Measurements from ENCODE around the gene LDLRAP1. TPM values are rescaled to one million over a fixed set of nuclear protein-coding genes. Genes with fewer than 3 reads are reported as not detected.

Gene LDLRAP1
- total and polyA plus RNA-seq, 2 experiments from 2014 or later = 9.6 to 22.7 TPM

- TF ChIP-seq ZNF462 (CRISPR knock-in tag; IDR thresholded peaks at IDR 0.05) = no peak
- no peak for TF ChIP-seq REST (IDR thresholded peaks at IDR 0.05; ENCODE audit: unreplicated experiment)
- no peak for TF ChIP-seq STAT1 (IDR thresholded peaks at IDR 0.05; ENCODE audit: unreplicated experiment)
- no peak for TF ChIP-seq CREB1 (CRISPR knock-in tag; IDR thresholded peaks at IDR 0.05; ENCODE audit: low read depth)
- no peak for TF ChIP-seq ETS1 (IDR thresholded peaks at IDR 0.05)
Observed at GRCh38 chr1:25540750-25541342, 2.6 kb upstream of the LDLRAP1 start (continued).

All from GM23338 (cell line).